GM21515 (cell line): Measurements from ENCODE around the gene NUP214.

ENCODE experiments used
- ATAC-seq: cut with Tn5 transposase; IDR thresholded peaks from one replicate; pipeline ENCODE4 v1.9.1; 2021; ENCODE audit not compliant: unreplicated experiment

The NUP214 gene

GRCh38 chr9:131276094-131276888 is 150.9 kb downstream of the NUP214 start, which contains the start of gene FAM78A:
FAM78A (minus strand) TSS chr9:131276510; CDS start chr9:131276179, 331 bp downstream.
- ATAC-seq, result no peak

- no peak for ATAC-seq
Measured at GRCh38 chr9:131276891-131277286, 151.5 kb downstream of the NUP214 start.

- no peak for ATAC-seq
Measured at GRCh38 chr9:131277287-131277909, 152.0 kb downstream of the NUP214 start.

GRCh38 chr9:131277910-131278701 is 152.7 kb downstream of the NUP214 start:
- ATAC-seq, result no peak

- no peak for ATAC-seq
Measured at GRCh38 chr9:131278702-131279111, 153.3 kb downstream of the NUP214 start.

GRCh38 chr9:131279196-131279862 is 153.9 kb downstream of the NUP214 start:
- no peak for ATAC-seq

- no peak for ATAC-seq
Measured at GRCh38 chr9:131279863-131280570, 154.6 kb downstream of the NUP214 start.

- no peak for ATAC-seq
Measured at GRCh38 chr9:131280660-131281059, 155.3 kb downstream of the NUP214 start.

- ATAC-seq, result no peak
Measured at GRCh38 chr9:131281119-131281965, 156.0 kb downstream of the NUP214 start.

- ATAC-seq, result no peak
Measured at GRCh38 chr9:131282175-131282574, 156.8 kb downstream of the NUP214 start.

GRCh38 chr9:131282688-131283422 is 157.5 kb downstream of the NUP214 start:
- ATAC-seq, result no peak
